ENCODE results near the gene SLC16A3.

DNA sequence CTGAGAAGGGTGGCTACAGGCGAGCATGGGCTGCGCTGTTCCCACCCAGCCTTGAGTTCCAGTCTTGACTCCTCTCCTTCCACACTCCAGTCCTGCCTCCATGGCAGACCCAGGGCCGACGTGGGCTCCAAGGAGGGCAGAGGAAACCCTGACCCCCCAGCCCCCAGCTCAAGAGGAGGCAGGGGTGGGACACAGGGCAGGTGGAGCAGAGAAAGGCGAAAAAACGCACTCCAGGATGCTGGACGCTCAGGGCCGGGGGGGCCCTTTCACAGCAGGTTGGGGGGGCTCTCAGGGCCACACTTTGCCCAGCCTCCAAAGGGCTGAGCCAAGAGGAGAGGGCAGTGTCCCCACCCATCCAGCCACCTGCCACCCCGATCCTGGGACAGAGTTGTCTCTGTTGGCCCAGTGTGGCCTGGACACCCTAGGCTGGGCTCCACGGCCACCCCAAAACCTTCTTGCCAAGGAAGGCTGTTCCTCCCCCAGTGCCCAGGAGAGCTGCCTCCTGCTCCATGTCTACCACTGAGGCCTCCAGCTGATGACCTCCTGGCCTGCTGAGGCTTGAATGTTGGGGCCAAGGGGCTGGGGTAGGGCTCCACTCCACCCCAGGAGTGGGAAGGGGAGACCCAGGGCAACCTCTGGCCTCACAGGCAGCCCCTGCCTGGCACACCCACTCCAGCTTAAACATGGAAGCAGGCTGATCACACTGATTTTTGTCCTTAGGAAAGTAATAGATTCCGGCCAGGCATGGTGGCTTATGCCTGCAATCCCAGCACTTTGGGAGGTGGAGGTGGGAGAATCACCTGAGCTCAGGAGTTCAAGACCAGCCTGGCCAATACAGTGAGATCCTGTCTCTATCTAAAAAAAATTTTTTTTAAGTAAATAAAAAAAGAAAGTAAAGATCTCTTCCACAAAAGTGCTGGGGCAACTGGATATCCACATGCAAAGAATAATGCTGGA is 8.8 kb upstream of the SLC16A3 start:
- TF ChIP-seq, protein P1, sequence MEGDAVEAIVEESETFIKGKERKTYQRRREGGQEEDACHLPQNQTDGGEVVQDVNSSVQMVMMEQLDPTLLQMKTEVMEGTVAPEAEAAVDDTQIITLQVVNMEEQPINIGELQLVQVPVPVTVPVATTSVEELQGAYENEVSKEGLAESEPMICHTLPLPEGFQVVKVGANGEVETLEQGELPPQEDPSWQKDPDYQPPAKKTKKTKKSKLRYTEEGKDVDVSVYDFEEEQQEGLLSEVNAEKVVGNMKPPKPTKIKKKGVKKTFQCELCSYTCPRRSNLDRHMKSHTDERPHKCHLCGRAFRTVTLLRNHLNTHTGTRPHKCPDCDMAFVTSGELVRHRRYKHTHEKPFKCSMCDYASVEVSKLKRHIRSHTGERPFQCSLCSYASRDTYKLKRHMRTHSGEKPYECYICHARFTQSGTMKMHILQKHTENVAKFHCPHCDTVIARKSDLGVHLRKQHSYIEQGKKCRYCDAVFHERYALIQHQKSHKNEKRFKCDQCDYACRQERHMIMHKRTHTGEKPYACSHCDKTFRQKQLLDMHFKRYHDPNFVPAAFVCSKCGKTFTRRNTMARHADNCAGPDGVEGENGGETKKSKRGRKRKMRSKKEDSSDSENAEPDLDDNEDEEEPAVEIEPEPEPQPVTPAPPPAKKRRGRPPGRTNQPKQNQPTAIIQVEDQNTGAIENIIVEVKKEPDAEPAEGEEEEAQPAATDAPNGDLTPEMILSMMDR (IDR thresholded peaks at IDR 0.05): no peak
- TF ChIP-seq POLR2AphosphoS5 (IDR thresholded peaks at IDR 0.05) (no peak), EP300 (IDR thresholded peaks at IDR 0.05) (no peak)

Data from gastroesophageal sphincter (tissue), 3 donors.